PC-9 (cell line): ENCODE results near the gene SEC23IP. TPM values are rescaled to one million over a fixed set of nuclear protein-coding genes. Genes with fewer than 3 reads are reported as not detected.

Experiments used
- BruUV-seq: library from RNA; stranded (reverse); fragments of 400-500 nt; replicated peaks from 2 replicates; lab custom pipeline; 2021; lab: Mats Ljungman, UMichigan
- CTCF ChIA-PET: fragments of 300-600 bp; sonication (Branson Sonifier 250); formaldehyde crosslinking; loops from one replicate; lab custom pipeline; 2022; ENCODE audit warnings: antibody characterized with exemption; lab: Charles Lee
- POLR2A ChIA-PET: fragments of 300-600 bp; sonication (Branson Sonifier 250); formaldehyde crosslinking; loops from one replicate; lab custom pipeline; 2022; ENCODE audit warnings: antibody characterized with exemption; ENCODE audit not compliant: unreplicated experiment; lab: Charles Lee
- DNase-seq, 2 experiments: peaks; one replicate each; pipeline versions ENCODE4 v3.0.0 to v3.0.0-alpha.2; 2015 to 2022; ENCODE audit warnings: mixed read lengths in 1 of 2
- H2AFZ ChIP-seq: fragments of 200-600 bp; sonication (generic); 2 replicates; pipeline ENCODE4 v1.8.1; 2017; ENCODE audit warnings: antibody characterized with exemption
- H3F3A ChIP-seq: fragments of 200-600 bp; sonication (generic); 2 replicates; pipeline ENCODE4 v1.8.1; 2017; ENCODE audit warnings: antibody characterized with exemption, mild to moderate bottlenecking, low read depth; ENCODE audit not compliant: insufficient read depth
- H3K27ac ChIP-seq: fragments of 200-600 bp; sonication (generic); 2 replicates; pipeline ENCODE4 v1.6.1; 2016; ENCODE audit warnings: mixed run types
- H3K27me3 ChIP-seq: fragments of 200-600 bp; sonication (generic); 2 replicates; pipeline ENCODE4 v1.6.1; 2016; ENCODE audit warnings: low read depth, mixed run types; ENCODE audit not compliant: insufficient read depth
- H3K36me3 ChIP-seq: fragments of 200-600 bp; sonication (generic); 2 replicates; pipeline ENCODE4 v1.6.1; 2016; ENCODE audit warnings: low read depth, mixed run types
- H3K4me1 ChIP-seq: fragments of 200-600 bp; sonication (generic); replicated peaks from 2 replicates; pipeline ENCODE4 v1.6.1; 2016; ENCODE audit warnings: mixed run types; ENCODE audit not compliant: insufficient read depth
- H3K4me2 ChIP-seq: fragments of 200-600 bp; sonication (generic); 2 replicates; pipeline ENCODE4 v1.6.1; 2017; ENCODE audit warnings: mixed run types
- H3K4me3 ChIP-seq: fragments of 200-600 bp; sonication (generic); 2 replicates; pipeline ENCODE4 v1.6.1; 2016; ENCODE audit warnings: mixed run types
- H3K79me2 ChIP-seq: fragments of 200-600 bp; sonication (generic); 2 replicates; pipeline ENCODE4 v1.6.1; 2017; ENCODE audit warnings: low read depth, mixed run types
- H3K9me2 ChIP-seq: fragments of 200-600 bp; sonication (generic); 2 replicates; pipeline ENCODE4 v1.8.1; 2017; ENCODE audit warnings: mild to moderate bottlenecking; ENCODE audit not compliant: insufficient read depth
- H3K9me3 ChIP-seq: fragments of 200-600 bp; sonication (generic); 2 replicates; pipeline ENCODE4 v1.8.1; 2016; ENCODE audit warnings: low read depth; ENCODE audit not compliant: insufficient read depth
- H4K20me1 ChIP-seq: fragments of 200-600 bp; sonication (generic); 2 replicates; pipeline ENCODE4 v1.8.1; 2017; ENCODE audit not compliant: insufficient read depth
- EZH2 ChIP-seq: fragments of 200-600 bp; sonication (generic); IDR thresholded peaks from 2 replicates; pipeline ENCODE4 v1.8.0; 2017; ENCODE audit warnings: antibody characterized with exemption, low read depth
- intact Hi-C: fragments of 100-400 bp; cut with micrococcal nuclease; formaldehyde crosslinking; loops from one replicate; pipeline ENCODE4 v1.10.0; 2022; ENCODE audit not compliant: unreplicated experiment
- total RNA-seq: library from RNA; stranded (reverse); gene quantifications from 2 replicates; pipeline ENCODE4 v1.2.3, GENCODE V29; 2021
- TF ChIP-seq, protein P1 (sequence below): fragments of 200-600 bp; sonication (generic); conservative IDR thresholded peaks from 2 replicates; pipeline ENCODE4 v1.6.1; 2017; ENCODE audit warnings: mixed run types, antibody characterized with exemption, mild to moderate bottlenecking, moderate library complexity

SEC23IP gene
- total RNA-seq, 1 experiment from 2014 or later = 33.2 TPM

DNA sequence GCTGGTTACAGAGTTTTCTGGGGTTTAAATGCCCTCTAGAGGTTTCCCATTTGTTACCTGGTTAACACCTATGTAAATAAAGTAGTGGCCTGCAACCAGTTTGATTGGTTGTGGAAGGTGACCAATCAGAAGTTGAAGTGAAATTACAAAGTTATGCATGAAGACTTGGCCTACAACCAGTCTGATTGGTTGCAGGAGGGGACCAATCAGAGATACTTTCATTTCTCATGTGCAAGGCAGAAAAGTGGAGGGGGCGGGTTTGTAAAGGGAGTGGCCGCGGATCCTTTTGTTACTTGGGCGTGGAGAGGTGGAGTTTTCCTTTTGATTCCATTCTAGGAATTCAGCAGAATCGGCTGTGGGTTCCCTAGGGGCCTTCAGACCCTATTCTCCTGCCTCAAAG lies 80.8 kb downstream of the SEC23IP start:
- Histone ChIP-seq H3K4me1 (no peaks in the 10 kb centered on the region), H3K36me3 (no peaks in the 10 kb centered on the region), H3F3A (no peaks in the 10 kb centered on the region), H4K20me1 (no peaks in the 10 kb centered on the region), H3K27me3 (no peaks in the 10 kb centered on the region), H3K4me2 (no peak overlapping the region), H3K9me3 (no peaks in the 10 kb centered on the region), H2AFZ (no peak overlapping the region), H3K27ac (no peak overlapping the region), H3K4me3 (no peak overlapping the region), H3K9me2 (no peaks in the 10 kb centered on the region), H3K79me2 (no peaks in the 10 kb centered on the region)
- intact Hi-C loops = no loop called here
- CTCF ChIA-PET = no interaction called here
- POLR2A ChIA-PET = no interaction called here
- no peak for DNase-seq
- no TSS peak for BruUV-seq
- TF ChIP-seq, protein P1, sequence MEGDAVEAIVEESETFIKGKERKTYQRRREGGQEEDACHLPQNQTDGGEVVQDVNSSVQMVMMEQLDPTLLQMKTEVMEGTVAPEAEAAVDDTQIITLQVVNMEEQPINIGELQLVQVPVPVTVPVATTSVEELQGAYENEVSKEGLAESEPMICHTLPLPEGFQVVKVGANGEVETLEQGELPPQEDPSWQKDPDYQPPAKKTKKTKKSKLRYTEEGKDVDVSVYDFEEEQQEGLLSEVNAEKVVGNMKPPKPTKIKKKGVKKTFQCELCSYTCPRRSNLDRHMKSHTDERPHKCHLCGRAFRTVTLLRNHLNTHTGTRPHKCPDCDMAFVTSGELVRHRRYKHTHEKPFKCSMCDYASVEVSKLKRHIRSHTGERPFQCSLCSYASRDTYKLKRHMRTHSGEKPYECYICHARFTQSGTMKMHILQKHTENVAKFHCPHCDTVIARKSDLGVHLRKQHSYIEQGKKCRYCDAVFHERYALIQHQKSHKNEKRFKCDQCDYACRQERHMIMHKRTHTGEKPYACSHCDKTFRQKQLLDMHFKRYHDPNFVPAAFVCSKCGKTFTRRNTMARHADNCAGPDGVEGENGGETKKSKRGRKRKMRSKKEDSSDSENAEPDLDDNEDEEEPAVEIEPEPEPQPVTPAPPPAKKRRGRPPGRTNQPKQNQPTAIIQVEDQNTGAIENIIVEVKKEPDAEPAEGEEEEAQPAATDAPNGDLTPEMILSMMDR = no peak
- no peak for TF ChIP-seq EZH2

DNA sequence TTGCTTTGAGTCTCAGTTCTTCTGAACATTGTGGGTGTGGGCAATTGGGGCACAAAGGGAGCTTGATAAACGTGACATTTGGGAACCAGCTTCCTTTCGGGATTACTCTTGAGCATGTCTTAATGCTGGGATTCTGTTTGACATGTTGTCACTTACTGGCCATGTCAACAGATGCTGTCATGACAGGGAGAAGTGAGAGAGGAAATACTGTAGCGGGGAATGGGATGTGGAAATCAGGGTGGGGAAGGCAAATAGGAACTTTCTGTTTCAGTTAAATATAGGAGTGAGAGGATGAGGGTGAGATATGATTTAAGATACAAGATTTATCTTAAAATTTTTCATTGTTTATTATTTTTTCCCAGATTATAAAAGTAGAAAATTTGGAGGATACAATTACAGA lies 83.9 kb downstream of the SEC23IP start:
- Histone ChIP-seq H3K27me3 (no peaks in the 10 kb centered on the region), H3K9me2 (no peaks in the 10 kb centered on the region), H4K20me1 (no peaks in the 10 kb centered on the region), H3K79me2 (no peaks in the 10 kb centered on the region), H3K27ac (no peak overlapping the region), H3K4me2 (no peak overlapping the region), H3F3A (no peaks in the 10 kb centered on the region), H3K36me3 (no peaks in the 10 kb centered on the region), H2AFZ (no peak overlapping the region), H3K4me1 (no peaks in the 10 kb centered on the region), H3K4me3 (no peak overlapping the region), H3K9me3 (no peaks in the 10 kb centered on the region)
- no peak for DNase-seq
- ChIA-PET CTCF (no interaction called here), POLR2A (no interaction called here)
- TF ChIP-seq, protein P1 = no peak
- no peak for TF ChIP-seq EZH2
- BruUV-seq = no TSS peak
- intact Hi-C loops = no loop called here

DNA sequence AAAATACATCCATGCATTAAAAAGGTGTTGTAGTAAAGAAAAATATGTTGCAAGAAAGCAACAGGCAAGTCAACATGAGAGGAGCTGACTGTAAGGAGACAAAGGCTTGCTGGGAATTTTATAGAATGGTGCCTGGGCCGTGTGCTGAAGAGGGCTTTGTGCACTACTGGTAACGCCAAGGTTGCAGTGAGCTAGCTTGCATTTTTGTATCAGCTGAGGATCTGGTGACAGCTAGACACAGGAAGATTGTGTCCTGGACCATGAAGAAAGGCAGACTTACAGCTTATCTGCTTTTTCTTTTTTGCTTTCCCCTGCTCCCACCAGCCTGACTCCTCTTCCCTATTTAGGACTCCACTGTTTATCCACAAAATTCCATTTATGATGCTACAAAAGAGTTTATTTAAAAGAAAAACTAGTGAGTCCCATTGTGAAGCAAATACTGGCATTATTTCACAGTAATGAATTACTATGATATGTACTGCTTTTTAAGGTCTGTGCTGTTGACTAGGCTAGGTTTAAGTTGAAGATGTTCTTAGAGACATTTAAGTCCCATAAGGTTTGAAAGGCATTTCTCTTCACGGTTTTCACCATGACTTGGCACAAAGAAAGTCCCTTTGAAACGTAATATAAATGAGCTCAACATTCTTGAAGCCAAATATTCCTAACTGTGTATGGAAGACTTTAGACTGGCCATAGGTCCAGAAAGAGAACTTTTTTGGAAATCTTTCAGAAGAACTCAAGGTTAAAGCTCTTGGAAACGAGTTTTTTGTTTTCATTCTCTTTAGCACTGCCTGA lies 88.6 kb downstream of the SEC23IP start:
- no peaks in the 10 kb centered on the region for H4K20me1 ChIP-seq
- H3K9me2 ChIP-seq = no peaks in the 10 kb centered on the region
- H3K36me3 ChIP-seq = no peaks in the 10 kb centered on the region
- no peaks in the 10 kb centered on the region for H3K27me3 ChIP-seq
- no peak overlapping the region for H3K27ac ChIP-seq
- H3K4me2 ChIP-seq = no peak overlapping the region; the same call in 1 of the 2 replicates
- H2AFZ ChIP-seq = no peak overlapping the region
- POLR2A ChIA-PET = no interaction called here
- no peak overlapping the region for H3K4me3 ChIP-seq
- intact Hi-C loops = no loop called here
- BruUV-seq = no TSS peak
- no peak for DNase-seq
- CTCF ChIA-PET = no interaction called here
- no peaks in the 10 kb centered on the region for H3K79me2 ChIP-seq
- no peaks in the 10 kb centered on the region for H3F3A ChIP-seq
- TF ChIP-seq, protein P1 = no peak
- TF ChIP-seq EZH2 = no peak
- H3K9me3 ChIP-seq = no peaks in the 10 kb centered on the region
- H3K4me1 ChIP-seq = no peaks in the 10 kb centered on the region
